Measurements from ENCODE around the gene CSF1R. TPM values are rescaled to one million over a fixed set of nuclear protein-coding genes. Genes with fewer than 3 reads are reported as not detected.

The CSF1R gene
- polyA plus RNA-seq, 1 donor (not counting 4 experiments of a cell fraction or from before 2014, with no cell fraction given): not detected

- Histone ChIP-seq H4K20me1 (ENCODE audit: control insufficient read depth, extremely low read depth, insufficient read depth, low read length) (no peaks in the 10 kb centered on the region), H3K27me3 (ENCODE audit: control insufficient read depth, extremely low read depth, insufficient read depth, low read length) (peaks cover 17% of the 10 kb centered on the region), H3K79me2 (ENCODE audit: control insufficient read depth, insufficient read depth, low read length) (no peaks in the 10 kb centered on the region), H3K9ac (ENCODE audit: control insufficient read depth, extremely low read depth, insufficient read depth, low read length) (no peak overlapping the region), H3K4me3 (ENCODE audit: control insufficient read depth in 2 of 3, extremely low read depth in 1 of 3, insufficient read depth in 2 of 3, low read depth in 1 of 3, low read length in 3 of 3) (no peak overlapping the region), H3K9me3 (ENCODE audit: control insufficient read depth, low read depth, low read length) (no peaks in the 10 kb centered on the region), H3K4me1 (ENCODE audit: control insufficient read depth, extremely low read depth, insufficient read depth, low read length) (peaks cover 8% of the 10 kb centered on the region), H2AFZ (ENCODE audit: control insufficient read depth, low read length) (no peak overlapping the region), H3K27ac (ENCODE audit: control insufficient read depth, insufficient read depth, low read length) (no peak overlapping the region), H3K9me1 (ENCODE audit: control insufficient read depth, extremely low read depth, insufficient read depth, low read length) (no peaks in the 10 kb centered on the region), H3K36me3 (ENCODE audit: control insufficient read depth in 2 of 2, extremely low read depth in 1 of 2, insufficient read depth in 2 of 2, low read length in 2 of 2) (no peaks in the 10 kb centered on the region), H3K4me2 (ENCODE audit: control insufficient read depth, extremely low read depth, insufficient read depth, low read depth, low read length) (no peak overlapping the region)
- TF ChIP-seq EZH2 (IDR thresholded peaks at IDR 0.05; ENCODE audit: low read length) (no peak), CTCF (optimal IDR thresholded peaks at IDR 0.05 in 1 of 3, IDR thresholded peaks at IDR 0.05 in 1 of 3, conservative IDR thresholded peaks at IDR 0.05 in 1 of 3; ENCODE audit: extremely low read depth in 1 of 3, insufficient read depth in 2 of 3, low read length in 3 of 3) (no peak)
- no peak for DNase-seq (ENCODE audit: low read depth, low spot score)
- dilution Hi-C loops (cut with MboI; ENCODE audit: extremely low pct_ligation_motif_present, low sequenced_read_pairs): no loop called here
- FAIRE-seq: no peak
Observed at GRCh38 chr5:150064681-150065220, 21.6 kb downstream of the CSF1R start.

DNA sequence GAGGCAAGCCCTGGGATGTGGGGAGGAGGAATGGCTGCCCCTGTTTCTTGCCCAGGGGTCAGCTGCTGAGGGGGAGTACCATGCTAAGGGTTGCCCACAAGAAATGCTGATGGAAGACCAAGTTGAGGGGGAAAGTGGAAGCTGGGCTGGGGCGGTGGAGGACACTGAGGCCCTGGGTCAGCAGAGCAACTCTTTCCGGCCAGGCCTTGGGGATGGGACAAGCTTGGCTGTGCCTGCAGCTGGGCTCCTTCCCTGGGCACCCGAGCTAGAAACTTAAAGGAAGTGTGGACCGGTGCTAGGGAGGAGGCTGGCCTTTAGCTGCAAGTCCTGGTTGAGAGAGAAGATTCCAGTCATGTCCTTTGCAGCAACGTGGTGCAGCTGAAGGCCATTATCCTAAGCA, 22.7 kb downstream of the CSF1R start:
- H3K4me3 ChIP-seq (ENCODE audit: control insufficient read depth in 2 of 3, extremely low read depth in 1 of 3, insufficient read depth in 2 of 3, low read depth in 1 of 3, low read length in 3 of 3): no peak overlapping the region
- no peaks in the 10 kb centered on the region for H3K79me2 ChIP-seq (ENCODE audit: control insufficient read depth, insufficient read depth, low read length)
- no peak overlapping the region for H3K27ac ChIP-seq (ENCODE audit: control insufficient read depth, insufficient read depth, low read length)
- H3K36me3 ChIP-seq (ENCODE audit: control insufficient read depth in 2 of 2, extremely low read depth in 1 of 2, insufficient read depth in 2 of 2, low read length in 2 of 2): no peaks in the 10 kb centered on the region
- no peak overlapping the region for H2AFZ ChIP-seq (ENCODE audit: control insufficient read depth, low read length)
- H3K4me1 ChIP-seq (ENCODE audit: control insufficient read depth, extremely low read depth, insufficient read depth, low read length): peaks cover 9% of the 10 kb centered on the region
- dilution Hi-C loops (cut with MboI; ENCODE audit: extremely low pct_ligation_motif_present, low sequenced_read_pairs): no loop called here
- no peak overlapping the region for H3K4me2 ChIP-seq (ENCODE audit: control insufficient read depth, extremely low read depth, insufficient read depth, low read depth, low read length)
- DNase-seq (ENCODE audit: low read depth, low spot score) (no peak), FAIRE-seq (no peak)
- H3K9me3 ChIP-seq (ENCODE audit: control insufficient read depth, low read depth, low read length): no peaks in the 10 kb centered on the region
- no peak overlapping the region for H3K9ac ChIP-seq (ENCODE audit: control insufficient read depth, extremely low read depth, insufficient read depth, low read length)
- H4K20me1 ChIP-seq (ENCODE audit: control insufficient read depth, extremely low read depth, insufficient read depth, low read length): no peaks in the 10 kb centered on the region
- TF ChIP-seq EZH2 (IDR thresholded peaks at IDR 0.05; ENCODE audit: low read length) (no peak), CTCF (optimal IDR thresholded peaks at IDR 0.05 in 1 of 3, IDR thresholded peaks at IDR 0.05 in 1 of 3, conservative IDR thresholded peaks at IDR 0.05 in 1 of 3; ENCODE audit: extremely low read depth in 1 of 3, insufficient read depth in 2 of 3, low read length in 3 of 3) (no peak)
- H3K9me1 ChIP-seq (ENCODE audit: control insufficient read depth, extremely low read depth, insufficient read depth, low read length): no peaks in the 10 kb centered on the region
- peaks cover 17% of the 10 kb centered on the region for H3K27me3 ChIP-seq (ENCODE audit: control insufficient read depth, extremely low read depth, insufficient read depth, low read length)
